ENCODE results near the gene DHX15.

The DHX15 gene

GRCh38 chr4:24594887-24595286 lies 10.5 kb upstream of the DHX15 start (continued):
- no peak for TF ChIP-seq ZNF335 (tag by site-specific recombination; conservative IDR thresholded peaks at IDR 0.05)
- no peak for TF ChIP-seq ZNF558 (tag by site-specific recombination; IDR thresholded peaks at IDR 0.05)
- 0 out of 2 replicates have a peak, but pooled peaks have one; percentile 21 for TF ChIP-seq ZXDB (tag by site-specific recombination; IDR thresholded peaks at IDR 0.05)
- TF ChIP-seq, protein P1, sequence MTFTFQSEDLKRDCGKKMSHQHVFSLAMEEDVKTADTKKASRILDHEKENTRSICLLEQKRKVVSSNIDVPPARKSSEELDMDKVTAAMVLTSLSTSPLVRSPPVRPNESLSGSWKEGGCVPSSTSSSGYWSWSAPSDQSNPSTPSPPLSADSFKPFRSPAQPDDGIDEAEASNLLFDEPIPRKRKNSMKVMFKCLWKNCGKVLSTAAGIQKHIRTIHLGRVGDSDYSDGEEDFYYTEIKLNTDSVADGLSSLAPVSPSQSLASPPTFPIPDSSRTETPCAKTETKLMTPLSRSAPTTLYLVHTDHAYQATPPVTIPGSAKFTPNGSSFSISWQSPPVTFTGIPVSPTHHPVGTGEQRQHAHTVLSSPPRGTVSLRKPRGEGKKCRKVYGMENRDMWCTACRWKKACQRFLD (tag by site-specific recombination; IDR thresholded peaks at IDR 0.05) = no peak
- no peak for TF ChIP-seq ZNF341 (tag by site-specific recombination; IDR thresholded peaks at IDR 0.05; ENCODE audit: low read depth)
- no peak for TF ChIP-seq ZNF660 (tag by site-specific recombination; IDR thresholded peaks at IDR 0.05)
- TF ChIP-seq ZNF394 (tag by site-specific recombination; IDR thresholded peaks at IDR 0.05; ENCODE audit: borderline replicate concordance) = no peak
- TF ChIP-seq ZBTB44 (tag by site-specific recombination; IDR thresholded peaks at IDR 0.05) = 0 out of 2 replicates have a peak, but pooled peaks have one; percentile 65
- no peak for TF ChIP-seq ZSCAN23 (tag by site-specific recombination; IDR thresholded peaks at IDR 0.05)
- TF ChIP-seq, protein P2, sequence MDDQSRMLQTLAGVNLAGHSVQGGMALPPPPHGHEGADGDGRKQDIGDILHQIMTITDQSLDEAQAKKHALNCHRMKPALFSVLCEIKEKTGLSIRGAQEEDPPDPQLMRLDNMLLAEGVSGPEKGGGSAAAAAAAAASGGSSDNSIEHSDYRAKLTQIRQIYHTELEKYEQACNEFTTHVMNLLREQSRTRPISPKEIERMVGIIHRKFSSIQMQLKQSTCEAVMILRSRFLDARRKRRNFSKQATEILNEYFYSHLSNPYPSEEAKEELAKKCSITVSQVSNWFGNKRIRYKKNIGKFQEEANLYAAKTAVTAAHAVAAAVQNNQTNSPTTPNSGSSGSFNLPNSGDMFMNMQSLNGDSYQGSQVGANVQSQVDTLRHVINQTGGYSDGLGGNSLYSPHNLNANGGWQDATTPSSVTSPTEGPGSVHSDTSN (CRISPR knock-in tag; IDR thresholded peaks at IDR 0.05) = no peak
- TF ChIP-seq ZNF175 (tag by site-specific recombination; IDR thresholded peaks at IDR 0.05) = no peak
- no peak for TF ChIP-seq PRDM10 (tag by site-specific recombination; IDR thresholded peaks at IDR 0.05)
- no peak for TF ChIP-seq MYNN (tag by site-specific recombination; IDR thresholded peaks at IDR 0.05; ENCODE audit: borderline replicate concordance)
- TF ChIP-seq ZNF701 (tag by site-specific recombination; IDR thresholded peaks at IDR 0.05) = no peak
- no peak for TF ChIP-seq ZNF473 (tag by site-specific recombination; IDR thresholded peaks at IDR 0.05)
- TF ChIP-seq WT1 (tag by site-specific recombination; IDR thresholded peaks at IDR 0.05) = 0 out of 2 replicates have a peak, but pooled peaks have one; percentile 17
- no peak for TF ChIP-seq RBAK (tag by site-specific recombination; IDR thresholded peaks at IDR 0.05)
- TF ChIP-seq ZNF37A (tag by site-specific recombination; IDR thresholded peaks at IDR 0.05) = no peak
- TF ChIP-seq GFI1B (tag by site-specific recombination; IDR thresholded peaks at IDR 0.05) = no peak

DNA sequence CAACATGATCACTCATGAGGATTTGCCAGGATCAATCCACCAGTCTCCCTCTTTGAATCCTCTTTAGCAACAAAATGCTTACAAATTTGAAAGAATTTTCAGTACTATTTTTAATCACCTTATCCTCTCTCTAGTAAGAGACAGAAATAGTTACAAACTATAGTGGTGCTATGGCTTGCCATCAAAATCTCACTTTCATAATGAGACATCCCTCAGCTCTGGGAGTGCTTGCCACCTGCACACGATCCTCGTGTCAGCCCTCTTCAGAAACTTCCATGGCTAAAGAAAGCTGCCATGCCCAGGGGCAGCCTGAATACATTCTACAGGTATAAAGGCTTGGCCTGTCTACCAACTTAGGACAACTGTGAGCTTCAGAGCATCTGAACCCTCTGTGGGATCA lies 5.1 kb upstream of the DHX15 start:
- no peaks in the 10 kb centered on the region for H3K36me3 ChIP-seq (ENCODE audit: control insufficient read depth in 2 of 2, insufficient read depth in 1 of 2, low read length in 2 of 2)
- H3K4me3 ChIP-seq (ENCODE audit: low read depth, low read length) = no peak overlapping the region
- POLR2A ChIA-PET = no interaction called here
- H3K27ac ChIP-seq (ENCODE audit: extremely low read depth, low read depth, low read length) = no peak overlapping the region
- CTCF ChIA-PET = no interaction called here
- no peaks in the 10 kb centered on the region for H3K4me1 ChIP-seq (ENCODE audit: control insufficient read depth, insufficient read depth, low read length)
- no peaks in the 10 kb centered on the region for H3K9me3 ChIP-seq (ENCODE audit: control insufficient read depth, insufficient read depth, low read depth, low read length)
- TF ChIP-seq ZNF169 (tag by site-specific recombination; IDR thresholded peaks at IDR 0.05) = no peak
- no peak for TF ChIP-seq GFI1B (tag by site-specific recombination; IDR thresholded peaks at IDR 0.05)
- TF ChIP-seq, protein P3, sequence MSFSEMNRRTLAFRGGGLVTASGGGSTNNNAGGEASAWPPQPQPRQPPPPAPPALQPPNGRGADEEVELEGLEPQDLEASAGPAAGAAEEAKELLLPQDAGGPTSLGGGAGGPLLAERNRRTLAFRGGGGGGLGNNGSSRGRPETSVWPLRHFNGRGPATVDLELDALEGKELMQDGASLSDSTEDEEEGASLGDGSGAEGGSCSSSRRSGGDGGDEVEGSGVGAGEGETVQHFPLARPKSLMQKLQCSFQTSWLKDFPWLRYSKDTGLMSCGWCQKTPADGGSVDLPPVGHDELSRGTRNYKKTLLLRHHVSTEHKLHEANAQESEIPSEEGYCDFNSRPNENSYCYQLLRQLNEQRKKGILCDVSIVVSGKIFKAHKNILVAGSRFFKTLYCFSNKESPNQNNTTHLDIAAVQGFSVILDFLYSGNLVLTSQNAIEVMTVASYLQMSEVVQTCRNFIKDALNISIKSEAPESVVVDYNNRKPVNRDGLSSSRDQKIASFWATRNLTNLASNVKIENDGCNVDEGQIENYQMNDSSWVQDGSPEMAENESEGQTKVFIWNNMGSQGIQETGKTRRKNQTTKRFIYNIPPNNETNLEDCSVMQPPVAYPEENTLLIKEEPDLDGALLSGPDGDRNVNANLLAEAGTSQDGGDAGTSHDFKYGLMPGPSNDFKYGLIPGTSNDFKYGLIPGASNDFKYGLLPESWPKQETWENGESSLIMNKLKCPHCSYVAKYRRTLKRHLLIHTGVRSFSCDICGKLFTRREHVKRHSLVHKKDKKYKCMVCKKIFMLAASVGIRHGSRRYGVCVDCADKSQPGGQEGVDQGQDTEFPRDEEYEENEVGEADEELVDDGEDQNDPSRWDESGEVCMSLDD (tag by site-specific recombination; IDR thresholded peaks at IDR 0.05) = no peak
- no peak for TF ChIP-seq ZNF138 (tag by site-specific recombination; IDR thresholded peaks at IDR 0.05; ENCODE audit: borderline replicate concordance)
- TF ChIP-seq SETDB1 (IDR thresholded peaks at IDR 0.05; ENCODE audit: insufficient read length, low read length) = no peak

Measured in HEK293 (cell line).